Cardiac fibroblast (primary cell): ENCODE measurements around the gene MAD1L1.
A peak's percentile ranks its signal among the peaks of the same experiment; 100 is the strongest.

ENCODE experiments used
- DNase-seq, 2 donors: peaks; one replicate each; pipeline versions ENCODE4 v3.0.0 to v3.0.0-alpha.2; 2010; ENCODE audit warnings: low read depth in 2 of 2
- H3K4me3 ChIP-seq, 2 donors: replicated peaks in 1 of 2; 1 replicate in 1 of 2; 2 replicates in 1 of 2; pipeline ENCODE4 v1.5.1; 2011; ENCODE audit warnings: low read depth in 2 of 2, low read length in 2 of 2, mild to moderate bottlenecking in 2 of 2, moderate library complexity in 1 of 2
- CTCF ChIP-seq: IDR thresholded peaks from one replicate; pipeline ENCODE4 v1.5.1; 2011; ENCODE audit warnings: low read depth, mild to moderate bottlenecking, low read length, inconsistent platforms

The MAD1L1 gene

GRCh38 chr7:2242541-2243429 lies 10.0 kb upstream of the MAD1L1 start:
- H3K4me3 ChIP-seq, result peak overlapping the region; percentile 93 to 94
- DNase-seq, result no peak
- peak; percentile 27 for TF ChIP-seq CTCF

DNA sequence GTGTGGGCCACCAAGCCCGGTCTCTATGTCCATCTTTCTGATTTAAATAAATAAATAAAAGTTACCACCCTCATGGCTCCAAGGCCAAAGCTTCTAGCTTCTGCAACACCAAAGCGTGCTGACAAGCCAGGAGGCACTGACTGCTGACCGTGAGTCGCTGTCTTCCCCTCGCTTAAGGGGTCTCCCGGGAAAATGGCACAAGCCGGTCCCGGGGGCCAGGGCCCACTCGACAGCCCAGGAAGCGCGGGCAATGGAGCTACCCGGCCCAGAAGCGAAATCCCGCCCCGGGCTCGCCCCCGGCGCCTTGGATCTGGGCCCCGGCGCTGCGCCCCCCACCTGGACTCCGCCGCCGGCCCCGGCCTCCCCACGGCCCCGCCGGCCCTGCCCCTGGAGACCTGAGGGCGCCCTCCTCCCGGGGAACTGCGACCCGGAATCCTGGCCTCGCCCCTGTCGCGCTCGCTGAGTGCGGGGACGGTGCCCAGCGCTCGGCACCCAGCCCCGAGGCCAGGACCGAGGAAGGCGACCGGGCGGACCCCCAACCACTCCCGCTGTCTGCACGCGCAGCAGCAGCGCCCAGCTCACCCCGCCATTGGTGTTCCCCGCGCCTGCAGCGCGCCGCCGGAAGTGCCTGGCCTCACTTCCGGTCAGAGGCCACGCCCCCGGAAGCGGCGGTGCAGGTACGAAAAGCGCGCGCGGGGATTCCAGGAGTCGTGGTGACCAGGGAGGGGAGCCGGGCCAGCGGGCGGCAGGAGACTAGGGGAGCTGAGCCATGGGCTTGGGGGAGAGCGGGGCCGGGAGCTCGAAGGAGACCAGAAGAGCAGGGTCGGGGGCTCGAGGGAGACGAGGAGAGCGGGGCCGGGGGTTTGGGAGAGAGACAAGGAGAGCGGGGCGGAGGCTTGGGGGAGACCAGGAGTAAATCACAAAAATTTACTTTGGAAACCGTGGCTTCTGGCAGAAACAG lies 9.1 kb upstream of the MAD1L1 start, which contains the start of the genes MRM2 and NUDT1:
TSS of gene MRM2 (minus strand) at position 626 of the 961 bp plus-strand sequence. CDS start at position 590, 36 bp downstream.
TSS of gene NUDT1 (plus strand) at position 647 of the 961 bp plus-strand sequence. CDS start 2,349 bp downstream, outside the sequence.
- H3K4me3 ChIP-seq, result peak within 1 kb of the TSS; percentile 93 to 94
- TF ChIP-seq CTCF, result no peak
- DNase-seq, result peak; percentile 67 to 73

GRCh38 chr7:2239242-2239641 lies 6.5 kb upstream of the MAD1L1 start:
- no peak for TF ChIP-seq CTCF
- no peak overlapping the region for H3K4me3 ChIP-seq
- DNase-seq, result no peak

- H3K4me3 ChIP-seq, result no peak overlapping the region
- TF ChIP-seq CTCF, result no peak
- no peak for DNase-seq
These were observed 4.4 kb upstream of the MAD1L1 start for GRCh38 chr7:2237109-2237602.

- peak in 1 of 2 donors; percentile 32 for DNase-seq
- TF ChIP-seq CTCF, result no peak
These were observed 1.2 kb upstream of the MAD1L1 start for GRCh38 chr7:2233926-2234325.

GRCh38 chr7:2231992-2232765 lies 566 bp downstream of the MAD1L1 start:
- TF ChIP-seq CTCF, result no peak
- no peak for DNase-seq
- peak overlapping the region; percentile 82 to 85 for H3K4me3 ChIP-seq

More at GRCh38 chr7:2233926-2234325, 1.2 kb upstream of the MAD1L1 start:
- H3K4me3 ChIP-seq, result no peak overlapping the region
